ENCODE data around the gene CCN2.

DNA sequence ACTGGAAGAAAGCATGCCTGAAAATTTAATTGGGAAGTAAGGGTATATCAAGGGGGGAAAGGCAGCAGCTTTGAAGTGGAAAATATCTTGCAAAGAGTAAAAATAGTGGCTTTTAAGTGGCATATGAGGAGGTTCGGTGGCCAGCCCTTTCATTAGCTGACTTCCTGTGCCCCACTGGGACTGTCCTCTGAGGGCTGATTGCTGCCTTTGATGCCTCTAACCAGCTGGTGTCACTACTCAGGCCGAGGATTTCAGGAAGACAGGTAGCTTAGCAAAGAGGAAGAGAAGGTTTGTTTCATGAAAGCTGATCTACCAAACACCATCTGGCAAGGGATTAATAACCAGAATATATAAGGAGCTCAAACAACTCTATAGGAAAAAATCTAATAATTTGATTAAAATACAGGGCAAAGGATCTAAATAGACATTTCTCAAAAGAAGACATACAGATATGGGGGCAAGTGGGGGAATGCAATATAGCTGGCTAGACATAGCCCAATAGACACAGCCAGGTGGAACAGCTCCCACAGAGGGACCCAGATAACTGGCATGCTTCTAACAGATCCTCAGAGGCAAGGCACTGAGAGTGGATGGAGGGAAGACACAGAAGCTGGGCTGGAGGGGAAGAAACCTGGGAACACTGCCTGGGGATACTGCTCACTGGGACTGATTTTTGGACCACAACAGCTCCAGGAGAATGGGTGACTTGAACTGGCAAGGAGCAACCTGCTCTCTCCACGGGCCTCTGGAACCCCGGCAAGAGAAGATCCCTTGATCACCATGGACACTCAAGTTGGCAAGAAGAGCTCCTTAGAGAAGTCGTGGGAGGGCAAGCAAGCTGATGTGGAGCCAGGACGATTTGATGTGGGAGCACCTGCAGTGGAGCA is 33.2 kb downstream of the CCN2 start:
- TF ChIP-seq, protein P1, sequence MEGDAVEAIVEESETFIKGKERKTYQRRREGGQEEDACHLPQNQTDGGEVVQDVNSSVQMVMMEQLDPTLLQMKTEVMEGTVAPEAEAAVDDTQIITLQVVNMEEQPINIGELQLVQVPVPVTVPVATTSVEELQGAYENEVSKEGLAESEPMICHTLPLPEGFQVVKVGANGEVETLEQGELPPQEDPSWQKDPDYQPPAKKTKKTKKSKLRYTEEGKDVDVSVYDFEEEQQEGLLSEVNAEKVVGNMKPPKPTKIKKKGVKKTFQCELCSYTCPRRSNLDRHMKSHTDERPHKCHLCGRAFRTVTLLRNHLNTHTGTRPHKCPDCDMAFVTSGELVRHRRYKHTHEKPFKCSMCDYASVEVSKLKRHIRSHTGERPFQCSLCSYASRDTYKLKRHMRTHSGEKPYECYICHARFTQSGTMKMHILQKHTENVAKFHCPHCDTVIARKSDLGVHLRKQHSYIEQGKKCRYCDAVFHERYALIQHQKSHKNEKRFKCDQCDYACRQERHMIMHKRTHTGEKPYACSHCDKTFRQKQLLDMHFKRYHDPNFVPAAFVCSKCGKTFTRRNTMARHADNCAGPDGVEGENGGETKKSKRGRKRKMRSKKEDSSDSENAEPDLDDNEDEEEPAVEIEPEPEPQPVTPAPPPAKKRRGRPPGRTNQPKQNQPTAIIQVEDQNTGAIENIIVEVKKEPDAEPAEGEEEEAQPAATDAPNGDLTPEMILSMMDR (IDR thresholded peaks at IDR 0.05), result no peak
- TF ChIP-seq POLR2A (IDR thresholded peaks at IDR 0.05), result no peak
